GM23338 (cell line): Measurements from ENCODE around the gene CACNA1D. TPM values are rescaled to one million over a fixed set of nuclear protein-coding genes. Genes with fewer than 3 reads are reported as not detected.

Experiments
- ATAC-seq: fragments of 200-7000 bp; cut with Tn5 transposase; 3 replicates; pipeline ENCODE4 v1.9.1; 2020
- DNase-seq: peaks from one replicate; pipeline ENCODE4 v3.0.0-alpha.2; 2015; ENCODE audit warnings: low spot score
- H2AFZ ChIP-seq: fragments of 200-600 bp; sonication (generic); 2 replicates; pipeline ENCODE4 v1.8.0; 2016; ENCODE audit warnings: antibody characterized with exemption, mild to moderate bottlenecking, moderate library complexity
- H3F3A ChIP-seq: fragments of 200-600 bp; sonication (generic); replicated peaks from 2 replicates; pipeline ENCODE4 v1.8.0; 2017; ENCODE audit warnings: antibody characterized with exemption, mixed run types, low read depth
- H3K27ac ChIP-seq: fragments of 200-600 bp; sonication (generic); 2 replicates; pipeline ENCODE4 v1.6.1; 2016; ENCODE audit warnings: low read depth
- H3K27me3 ChIP-seq: fragments of 200-600 bp; sonication (generic); 2 replicates; pipeline ENCODE4 v1.8.0; 2016; ENCODE audit warnings: mild to moderate bottlenecking, mixed run types, moderate library complexity; ENCODE audit not compliant: insufficient read depth
- H3K36me3 ChIP-seq: fragments of 200-600 bp; sonication (generic); 2 replicates; pipeline ENCODE4 v1.8.0; 2016; ENCODE audit warnings: mild to moderate bottlenecking; ENCODE audit not compliant: insufficient read depth
- H3K4me1 ChIP-seq: fragments of 200-600 bp; sonication (generic); 2 replicates; pipeline ENCODE4 v1.8.0; 2016; ENCODE audit warnings: mild to moderate bottlenecking, moderate library complexity; ENCODE audit not compliant: insufficient read depth
- H3K4me2 ChIP-seq: fragments of 200-600 bp; sonication (generic); 2 replicates; pipeline ENCODE4 v1.7.1; 2017; ENCODE audit warnings: mixed run types
- H3K4me3 ChIP-seq: fragments of 200-600 bp; sonication (generic); 2 replicates; pipeline ENCODE4 v1.6.1; 2016; ENCODE audit warnings: mixed run types
- H3K79me2 ChIP-seq: fragments of 200-600 bp; sonication (generic); replicated peaks from 2 replicates; pipeline ENCODE4 v1.8.0; 2017; ENCODE audit warnings: mild to moderate bottlenecking; ENCODE audit not compliant: insufficient read depth
- H3K9me2 ChIP-seq: fragments of 200-600 bp; sonication (generic); 2 replicates; pipeline ENCODE4 v1.8.0; 2017; ENCODE audit not compliant: insufficient read depth
- H4K20me1 ChIP-seq: fragments of 200-600 bp; sonication (generic); replicated peaks from 2 replicates; pipeline ENCODE4 v1.8.0; 2017; ENCODE audit warnings: mild to moderate bottlenecking; ENCODE audit not compliant: insufficient read depth
- H3K27ac Mint-ChIP-seq: 2 replicates; pipeline ENCODE4 v1.8.0; 2020; ENCODE audit warnings: inconsistent platforms, mild to moderate bottlenecking, moderate library complexity, mixed read lengths
- H3K27me3 Mint-ChIP-seq: 3 replicates; pipeline ENCODE4 v1.8.0; 2022; ENCODE audit warnings: low read depth, mild to moderate bottlenecking, moderate library complexity, mixed read lengths, inconsistent platforms; ENCODE audit not compliant: insufficient read depth, poor library complexity
- H3K36me3 Mint-ChIP-seq: 3 replicates; pipeline ENCODE4 v1.8.0; 2021; ENCODE audit warnings: low read depth, mild to moderate bottlenecking, inconsistent platforms, moderate library complexity, mixed read lengths
- H3K4me1 Mint-ChIP-seq: 3 replicates; pipeline ENCODE4 v1.8.0; 2020; ENCODE audit warnings: mild to moderate bottlenecking, inconsistent platforms, mixed read lengths
- H3K4me3 Mint-ChIP-seq: 3 replicates; pipeline ENCODE4 v1.8.0; 2021; ENCODE audit warnings: moderate library complexity, mild to moderate bottlenecking, inconsistent platforms, mixed read lengths
- H3K9me3 Mint-ChIP-seq: 3 replicates; pipeline ENCODE4 v1.8.0; 2020; ENCODE audit warnings: moderate library complexity, mild to moderate bottlenecking, inconsistent platforms, mixed read lengths
- POLR2AphosphoS5 ChIP-seq: IDR thresholded peaks from 2 replicates; pipeline ENCODE4 v1.6.1; 2016; ENCODE audit warnings: antibody characterized with exemption, low read depth
- polyA plus RNA-seq: library from polyadenylated mRNA; unstranded; fragments of >200 nt; fragmentation: Nextera tagmentation; extraction: Ambion mirVana; gene quantifications from 2 replicates; pipeline ENCODE4 v1.2.1, GENCODE V29; 2016
- total RNA-seq: library from RNA; depleted of rRNA; stranded (reverse); fragments of >200 nt; shearing (Covaris generic); gene quantifications from 2 replicates; pipeline ENCODE4 v1.2.3, GENCODE V29; 2014
- TF ChIP-seq, protein P1 (sequence below): fragments of 250-450 bp; sonication (Bioruptor Pico); IDR thresholded peaks from 2 replicates; pipeline ENCODE4 v1.5.0; 2020; ENCODE audit warnings: mild to moderate bottlenecking, moderate library complexity
- TF ChIP-seq, protein P2 (sequence below): IDR thresholded peaks from 2 replicates; pipeline ENCODE4 v1.6.1; 2016; ENCODE audit warnings: antibody characterized with exemption
- TF ChIP-seq, protein P3 (sequence below): IDR thresholded peaks from one replicate; pipeline ENCODE4 v1.6.1; 2018; ENCODE audit warnings: antibody characterized with exemption; ENCODE audit not compliant: unreplicated experiment

The CACNA1D gene
- total and polyA plus RNA-seq, 2 experiments from 2014 or later: 1.7 to 1.8 TPM

DNA sequence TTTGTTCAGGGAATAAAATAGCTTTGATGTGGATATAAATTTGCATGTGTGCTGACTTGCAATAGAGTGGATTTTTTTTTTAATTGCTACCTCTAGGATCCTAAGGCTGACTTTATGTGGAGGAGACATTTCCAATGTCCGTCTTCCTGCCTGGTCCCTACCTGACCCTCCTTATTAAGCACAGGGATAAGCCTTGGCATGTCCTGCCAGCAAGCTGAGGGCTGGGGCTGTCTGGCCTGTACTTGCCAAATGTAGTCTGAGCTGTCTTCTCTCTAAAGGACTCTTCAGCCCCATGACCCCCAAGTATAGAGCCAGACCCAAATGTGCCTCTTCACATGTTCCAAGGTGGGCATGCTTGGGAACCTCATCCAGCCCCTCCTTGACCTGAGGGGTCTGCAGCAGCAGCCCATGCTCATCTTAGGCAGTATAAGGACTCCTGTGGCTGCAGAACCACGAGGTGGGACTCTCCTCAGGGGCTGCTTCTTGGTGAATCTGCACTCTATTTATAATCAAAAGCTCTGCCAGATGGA lies 88.8 kb downstream of the CACNA1D start (continued):
- TF ChIP-seq, protein P1, sequence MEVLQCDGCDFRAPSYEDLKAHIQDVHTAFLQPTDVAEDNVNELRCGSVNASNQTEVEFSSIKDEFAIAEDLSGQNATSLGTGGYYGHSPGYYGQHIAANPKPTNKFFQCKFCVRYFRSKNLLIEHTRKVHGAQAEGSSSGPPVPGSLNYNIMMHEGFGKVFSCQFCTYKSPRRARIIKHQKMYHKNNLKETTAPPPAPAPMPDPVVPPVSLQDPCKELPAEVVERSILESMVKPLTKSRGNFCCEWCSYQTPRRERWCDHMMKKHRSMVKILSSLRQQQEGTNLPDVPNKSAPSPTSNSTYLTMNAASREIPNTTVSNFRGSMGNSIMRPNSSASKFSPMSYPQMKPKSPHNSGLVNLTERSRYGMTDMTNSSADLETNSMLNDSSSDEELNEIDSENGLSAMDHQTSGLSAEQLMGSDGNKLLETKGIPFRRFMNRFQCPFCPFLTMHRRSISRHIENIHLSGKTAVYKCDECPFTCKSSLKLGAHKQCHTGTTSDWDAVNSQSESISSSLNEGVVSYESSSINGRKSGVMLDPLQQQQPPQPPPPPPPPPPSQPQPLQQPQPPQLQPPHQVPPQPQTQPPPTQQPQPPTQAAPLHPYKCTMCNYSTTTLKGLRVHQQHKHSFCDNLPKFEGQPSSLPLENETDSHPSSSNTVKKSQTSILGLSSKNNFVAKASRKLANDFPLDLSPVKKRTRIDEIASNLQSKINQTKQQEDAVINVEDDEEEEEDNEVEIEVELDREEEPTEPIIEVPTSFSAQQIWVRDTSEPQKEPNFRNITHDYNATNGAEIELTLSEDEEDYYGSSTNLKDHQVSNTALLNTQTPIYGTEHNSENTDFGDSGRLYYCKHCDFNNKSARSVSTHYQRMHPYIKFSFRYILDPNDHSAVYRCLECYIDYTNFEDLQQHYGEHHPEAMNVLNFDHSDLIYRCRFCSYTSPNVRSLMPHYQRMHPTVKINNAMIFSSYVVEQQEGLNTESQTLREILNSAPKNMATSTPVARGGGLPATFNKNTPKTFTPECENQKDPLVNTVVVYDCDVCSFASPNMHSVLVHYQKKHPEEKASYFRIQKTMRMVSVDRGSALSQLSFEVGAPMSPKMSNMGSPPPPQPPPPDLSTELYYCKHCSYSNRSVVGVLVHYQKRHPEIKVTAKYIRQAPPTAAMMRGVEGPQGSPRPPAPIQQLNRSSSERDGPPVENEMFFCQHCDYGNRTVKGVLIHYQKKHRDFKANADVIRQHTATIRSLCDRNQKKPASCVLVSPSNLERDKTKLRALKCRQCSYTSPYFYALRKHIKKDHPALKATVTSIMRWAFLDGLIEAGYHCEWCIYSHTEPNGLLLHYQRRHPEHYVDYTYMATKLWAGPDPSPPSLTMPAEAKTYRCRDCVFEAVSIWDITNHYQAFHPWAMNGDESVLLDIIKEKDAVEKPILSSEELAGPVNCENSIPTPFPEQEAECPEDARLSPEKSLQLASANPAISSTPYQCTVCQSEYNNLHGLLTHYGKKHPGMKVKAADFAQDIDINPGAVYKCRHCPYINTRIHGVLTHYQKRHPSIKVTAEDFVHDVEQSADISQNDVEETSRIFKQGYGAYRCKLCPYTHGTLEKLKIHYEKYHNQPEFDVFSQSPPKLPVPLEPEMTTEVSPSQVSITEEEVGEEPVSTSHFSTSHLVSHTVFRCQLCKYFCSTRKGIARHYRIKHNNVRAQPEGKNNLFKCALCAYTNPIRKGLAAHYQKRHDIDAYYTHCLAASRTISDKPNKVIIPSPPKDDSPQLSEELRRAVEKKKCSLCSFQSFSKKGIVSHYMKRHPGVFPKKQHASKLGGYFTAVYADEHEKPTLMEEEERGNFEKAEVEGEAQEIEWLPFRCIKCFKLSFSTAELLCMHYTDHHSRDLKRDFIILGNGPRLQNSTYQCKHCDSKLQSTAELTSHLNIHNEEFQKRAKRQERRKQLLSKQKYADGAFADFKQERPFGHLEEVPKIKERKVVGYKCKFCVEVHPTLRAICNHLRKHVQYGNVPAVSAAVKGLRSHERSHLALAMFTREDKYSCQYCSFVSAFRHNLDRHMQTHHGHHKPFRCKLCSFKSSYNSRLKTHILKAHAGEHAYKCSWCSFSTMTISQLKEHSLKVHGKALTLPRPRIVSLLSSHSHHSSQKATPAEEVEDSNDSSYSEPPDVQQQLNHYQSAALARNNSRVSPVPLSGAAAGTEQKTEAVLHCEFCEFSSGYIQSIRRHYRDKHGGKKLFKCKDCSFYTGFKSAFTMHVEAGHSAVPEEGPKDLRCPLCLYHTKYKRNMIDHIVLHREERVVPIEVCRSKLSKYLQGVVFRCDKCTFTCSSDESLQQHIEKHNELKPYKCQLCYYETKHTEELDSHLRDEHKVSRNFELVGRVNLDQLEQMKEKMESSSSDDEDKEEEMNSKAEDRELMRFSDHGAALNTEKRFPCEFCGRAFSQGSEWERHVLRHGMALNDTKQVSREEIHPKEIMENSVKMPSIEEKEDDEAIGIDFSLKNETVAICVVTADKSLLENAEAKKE (CRISPR knock-in tag): no peak

DNA sequence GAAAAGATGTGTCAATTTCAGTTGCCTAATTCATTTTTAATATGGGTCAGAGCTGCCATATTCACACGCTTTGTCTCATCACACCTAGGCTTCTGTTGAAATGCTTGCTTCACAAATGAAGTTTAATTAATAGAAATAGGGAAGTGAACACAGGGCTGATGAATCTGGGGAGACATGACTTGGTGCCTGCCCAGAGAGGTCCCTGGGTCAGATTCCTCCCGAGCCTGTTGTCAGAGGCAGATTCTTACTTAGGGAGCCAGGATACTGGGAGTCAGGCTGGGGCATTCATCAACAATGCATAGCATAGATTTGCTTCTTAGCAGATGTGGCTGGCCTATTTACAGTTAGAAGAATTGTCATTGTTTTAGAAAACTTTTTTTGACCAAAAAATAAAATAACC lies 90.6 kb downstream of the CACNA1D start:
- Mint-ChIP-seq H3K4me1 (peaks cover 9% of the 10 kb centered on the region), H3K36me3 (no peaks in the 10 kb centered on the region), H3K27ac (no peak overlapping the region), H3K4me3 (no peak overlapping the region), H3K9me3 (no peaks in the 10 kb centered on the region), H3K27me3 (peaks cover 11% of the 10 kb centered on the region)
- Histone ChIP-seq H3K79me2 (no peaks in the 10 kb centered on the region), H4K20me1 (no peaks in the 10 kb centered on the region), H3K36me3 (no peaks in the 10 kb centered on the region), H3K4me2 (no peak overlapping the region), H3K4me1 (no peaks in the 10 kb centered on the region), H3F3A (no peaks in the 10 kb centered on the region), H3K27ac (no peak overlapping the region), H2AFZ (no peak overlapping the region), H3K27me3 (no peaks in the 10 kb centered on the region), H3K9me2 (0 out of 2 replicates have a peak, but pooled peaks cover 4% of the 10 kb centered on the region), H3K4me3 (no peak overlapping the region)
- peak; percentile 23; the same call in 1 of the 3 replicates for ATAC-seq
- DNase-seq: no peak
- TF ChIP-seq POLR2AphosphoS5: no peak
- TF ChIP-seq, protein P1 (CRISPR knock-in tag): no peak
- TF ChIP-seq, protein P2, sequence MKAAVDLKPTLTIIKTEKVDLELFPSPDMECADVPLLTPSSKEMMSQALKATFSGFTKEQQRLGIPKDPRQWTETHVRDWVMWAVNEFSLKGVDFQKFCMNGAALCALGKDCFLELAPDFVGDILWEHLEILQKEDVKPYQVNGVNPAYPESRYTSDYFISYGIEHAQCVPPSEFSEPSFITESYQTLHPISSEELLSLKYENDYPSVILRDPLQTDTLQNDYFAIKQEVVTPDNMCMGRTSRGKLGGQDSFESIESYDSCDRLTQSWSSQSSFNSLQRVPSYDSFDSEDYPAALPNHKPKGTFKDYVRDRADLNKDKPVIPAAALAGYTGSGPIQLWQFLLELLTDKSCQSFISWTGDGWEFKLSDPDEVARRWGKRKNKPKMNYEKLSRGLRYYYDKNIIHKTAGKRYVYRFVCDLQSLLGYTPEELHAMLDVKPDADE: no peak
- TF ChIP-seq, protein P3, sequence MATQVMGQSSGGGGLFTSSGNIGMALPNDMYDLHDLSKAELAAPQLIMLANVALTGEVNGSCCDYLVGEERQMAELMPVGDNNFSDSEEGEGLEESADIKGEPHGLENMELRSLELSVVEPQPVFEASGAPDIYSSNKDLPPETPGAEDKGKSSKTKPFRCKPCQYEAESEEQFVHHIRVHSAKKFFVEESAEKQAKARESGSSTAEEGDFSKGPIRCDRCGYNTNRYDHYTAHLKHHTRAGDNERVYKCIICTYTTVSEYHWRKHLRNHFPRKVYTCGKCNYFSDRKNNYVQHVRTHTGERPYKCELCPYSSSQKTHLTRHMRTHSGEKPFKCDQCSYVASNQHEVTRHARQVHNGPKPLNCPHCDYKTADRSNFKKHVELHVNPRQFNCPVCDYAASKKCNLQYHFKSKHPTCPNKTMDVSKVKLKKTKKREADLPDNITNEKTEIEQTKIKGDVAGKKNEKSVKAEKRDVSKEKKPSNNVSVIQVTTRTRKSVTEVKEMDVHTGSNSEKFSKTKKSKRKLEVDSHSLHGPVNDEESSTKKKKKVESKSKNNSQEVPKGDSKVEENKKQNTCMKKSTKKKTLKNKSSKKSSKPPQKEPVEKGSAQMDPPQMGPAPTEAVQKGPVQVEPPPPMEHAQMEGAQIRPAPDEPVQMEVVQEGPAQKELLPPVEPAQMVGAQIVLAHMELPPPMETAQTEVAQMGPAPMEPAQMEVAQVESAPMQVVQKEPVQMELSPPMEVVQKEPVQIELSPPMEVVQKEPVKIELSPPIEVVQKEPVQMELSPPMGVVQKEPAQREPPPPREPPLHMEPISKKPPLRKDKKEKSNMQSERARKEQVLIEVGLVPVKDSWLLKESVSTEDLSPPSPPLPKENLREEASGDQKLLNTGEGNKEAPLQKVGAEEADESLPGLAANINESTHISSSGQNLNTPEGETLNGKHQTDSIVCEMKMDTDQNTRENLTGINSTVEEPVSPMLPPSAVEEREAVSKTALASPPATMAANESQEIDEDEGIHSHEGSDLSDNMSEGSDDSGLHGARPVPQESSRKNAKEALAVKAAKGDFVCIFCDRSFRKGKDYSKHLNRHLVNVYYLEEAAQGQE: no peak
